Liver (tissue), 9 donors: Measurements from ENCODE around the gene BAIAP3. TPM values are rescaled to one million over a fixed set of nuclear protein-coding genes. Genes with fewer than 3 reads are reported as not detected.

ENCODE experiments used
- DNase-seq: peaks from one replicate; pipeline ENCODE4 v3.0.0-alpha.2; 2017; ENCODE audit warnings: low spot score
- H3K27ac ChIP-seq, 2 donors: one replicate each; pipeline ENCODE4 v1.7.0; 2013; ENCODE audit warnings: inconsistent platforms in 2 of 2, low read length in 2 of 2, control low read depth in 1 of 2, low read depth in 1 of 2, mild to moderate bottlenecking in 1 of 2
- H3K27me3 ChIP-seq, 4 donors: one replicate each; pipeline versions ENCODE4 v1.6.1 to v1.7.0; 2013; ENCODE audit warnings: low read length in 3 of 4, inconsistent platforms in 1 of 4, mild to moderate bottlenecking in 1 of 4, moderate library complexity in 1 of 4; ENCODE audit not compliant: control insufficient read depth in 4 of 4, insufficient read depth in 4 of 4
- H3K36me3 ChIP-seq, 4 donors: one replicate each; pipeline versions ENCODE4 v1.6.1 to v1.7.0; 2013; ENCODE audit warnings: low read length in 3 of 4, mild to moderate bottlenecking in 3 of 4, low read depth in 1 of 4, moderate library complexity in 1 of 4; ENCODE audit not compliant: control insufficient read depth in 4 of 4, insufficient read depth in 3 of 4
- H3K4me1 ChIP-seq, 4 donors: one replicate each; pipeline versions ENCODE4 v1.6.1 to v1.7.0; 2013; ENCODE audit warnings: low read length in 3 of 4, mild to moderate bottlenecking in 3 of 4, moderate library complexity in 1 of 4; ENCODE audit not compliant: control insufficient read depth in 4 of 4, insufficient read depth in 4 of 4
- H3K4me3 ChIP-seq, 3 donors: one replicate each; pipeline versions ENCODE4 v1.6.1 to v1.7.0; 2013; ENCODE audit warnings: low read length in 3 of 3, control low read depth in 1 of 3, low read depth in 1 of 3, mild to moderate bottlenecking in 1 of 3
- H3K9ac ChIP-seq, 2 donors: one replicate each; pipeline ENCODE4 v1.7.0; 2013; ENCODE audit warnings: low read length in 2 of 2, mild to moderate bottlenecking in 2 of 2, moderate library complexity in 2 of 2, control low read depth in 1 of 2, low read depth in 1 of 2
- H3K9me3 ChIP-seq, 4 donors: one replicate each; pipeline versions ENCODE4 v1.6.1 to v1.7.0; 2013; ENCODE audit warnings: low read length in 3 of 4; ENCODE audit not compliant: control insufficient read depth in 4 of 4
- ATF3 ChIP-seq: IDR thresholded peaks from 2 replicates; pipeline ENCODE4 v1.6.1; 2016; ENCODE audit warnings: antibody characterized with exemption
- CTCF ChIP-seq: fragments of 150-350 bp; IDR thresholded peaks from 2 replicates; pipeline ENCODE4 v1.5.1; 2017; ENCODE audit warnings: improper control_type of control experiment, low read depth, low read length; ENCODE audit not compliant: missing input control
- FOXA2 ChIP-seq: IDR thresholded peaks from 2 replicates; pipeline ENCODE4 v1.6.1; 2016; ENCODE audit warnings: antibody characterized with exemption
- GABPA ChIP-seq, 2 donors: IDR thresholded peaks in 1 of 2; conservative IDR thresholded peaks in 1 of 2; 2 replicates each; pipeline ENCODE4 v1.6.1; 2016; ENCODE audit warnings: antibody characterized with exemption in 2 of 2, mild to moderate bottlenecking in 1 of 2, moderate library complexity in 1 of 2
- HNF4G ChIP-seq: IDR thresholded peaks from 2 replicates; pipeline ENCODE4 v1.6.1; 2016; ENCODE audit warnings: antibody characterized with exemption
- NR2F2 ChIP-seq: IDR thresholded peaks from 2 replicates; pipeline ENCODE4 v1.6.1; 2016; ENCODE audit warnings: antibody characterized with exemption
- RAD21 ChIP-seq, 2 donors: IDR thresholded peaks; 2 replicates each; pipeline ENCODE4 v1.6.1; 2016; ENCODE audit warnings: antibody characterized with exemption in 2 of 2, mild to moderate bottlenecking in 2 of 2
- RXRA ChIP-seq, 2 donors: IDR thresholded peaks; 2 replicates each; pipeline ENCODE4 v1.6.1; 2017 to 2018; ENCODE audit warnings: antibody characterized with exemption in 2 of 2, mild to moderate bottlenecking in 1 of 2
- SP1 ChIP-seq: IDR thresholded peaks from 2 replicates; pipeline ENCODE4 v1.6.1; 2018; ENCODE audit warnings: antibody characterized with exemption, mild to moderate bottlenecking
- TAF1 ChIP-seq: conservative IDR thresholded peaks from 2 replicates; pipeline ENCODE4 v1.6.1; 2016; ENCODE audit warnings: antibody characterized with exemption, mild to moderate bottlenecking
- ZBTB33 ChIP-seq: IDR thresholded peaks from 2 replicates; pipeline ENCODE4 v1.6.1; 2016; ENCODE audit warnings: antibody characterized with exemption
- WGBS: extraction: QIAGEN DNeasy Blood & Tissue Kit; methylation state at CpG from one replicate; pipeline ENCODE4 v1.1.7; 2013; 5-methylcytosine and 5-hydroxymethylcytosine counted together
- polyA plus RNA-seq, 2 donors: library from polyadenylated mRNA; stranded (reverse) in 1 of 2; unstranded in 1 of 2; fragments of 200-250 nt in 1 of 2; fragments of >200 nt in 1 of 2; fragmentation: Nextera tagmentation in 1 of 2; extraction: Ambion mirVana in 1 of 2; gene quantifications; one replicate each; pipeline versions ENCODE4 v1.2.1 to v1.2.3, GENCODE V29; 2013 to 2015
- total RNA-seq, 2 donors: library from RNA; depleted of rRNA; stranded (reverse); fragments of >200 nt; gene quantifications; one replicate each; pipeline ENCODE4 v1.2.3, GENCODE V29; 2014
- donor health status: healthy.
- donor health status: healthy.
- donor health status: healthy.
- donor health status: healthy.
- donor health status: healthy.

Gene BAIAP3
- total and polyA plus RNA-seq, 4 donors, result 1.6 to 3.8 (median 2.6) TPM

GRCh38 chr16:1367486-1368174, 34.2 kb downstream of the BAIAP3 start:
- H3K9me3 ChIP-seq, result no peaks in the 10 kb centered on the region
- DNase-seq, result no peak
- TF ChIP-seq NR2F2, result no peak
- no peak for TF ChIP-seq GABPA (IDR thresholded peaks at IDR 0.05 in 1 of 2, conservative IDR thresholded peaks at IDR 0.05 in 1 of 2)
- no peak for TF ChIP-seq HNF4G
- TF ChIP-seq CTCF, result no peak
- TF ChIP-seq RAD21 (IDR thresholded peaks at IDR 0.05), result no peak
- TF ChIP-seq RXRA (IDR thresholded peaks at IDR 0.05), result no peak
- no peak for TF ChIP-seq ZBTB33
- no peak for TF ChIP-seq FOXA2
- no peak for TF ChIP-seq ATF3
- no peak for TF ChIP-seq SP1
- H3K9ac ChIP-seq, result no peak overlapping the region
- H3K4me1 ChIP-seq, result no peaks in the 10 kb centered on the region
- 91% methylated on average over 27 of the region's 27 CpGs for WGBS
- peaks cover 4 to 41% (median 24%) of the 10 kb centered on the region in 4 donors for H3K36me3 ChIP-seq
- H3K27me3 ChIP-seq, result no peaks in the 10 kb centered on the region
- no peak overlapping the region for H3K27ac ChIP-seq
- no peak overlapping the region for H3K4me3 ChIP-seq

GRCh38 chr16:1371054-1371978, 37.9 kb downstream of the BAIAP3 start:
- Histone ChIP-seq H3K36me3 (peaks cover 0 to 35% (median 8%) of the 10 kb centered on the region in 4 donors), H3K9me3 (no peaks in the 10 kb centered on the region), H3K9ac (no peak overlapping the region), H3K27me3 (no peaks in the 10 kb centered on the region), H3K4me1 (no peaks in the 10 kb centered on the region), H3K4me3 (no peak overlapping the region), H3K27ac (no peak overlapping the region)
- no peak for TF ChIP-seq TAF1
- DNase-seq, result no peak
- WGBS, result 95% methylated on average over 33 of the region's 33 CpGs
